Activated CD4-positive, alpha-beta memory T cell treated with anti-CD3 and anti-CD28 coated beads, Interleukin-2, amount 10 ng/mL, durations not matched to agents 7 days and 5 days (primary cell): Measurements from ENCODE around the gene ADAMTSL3. TPM values are rescaled to one million over a fixed set of nuclear protein-coding genes. Genes with fewer than 3 reads are reported as not detected.
"Not testable (repeated sequence)": the region's sequence is repeated elsewhere in the genome, so short reads cannot be mapped to it uniquely, and the experiment has no call there.

ENCODE experiments used
- CTCF ChIA-PET: fragments of 350-600 bp; sonication (Branson Sonifier 250); formaldehyde crosslinking; loops from one replicate; lab custom pipeline; 2021; ENCODE audit warnings: antibody characterized with exemption, inconsistent platforms; lab: Charles Lee
- POLR2A ChIA-PET: fragments of 350-600 bp; sonication (Branson Sonifier 250); formaldehyde crosslinking; loops from one replicate; lab custom pipeline; 2021; ENCODE audit warnings: antibody characterized with exemption; lab: Charles Lee
- DNase-seq: peaks from one replicate; pipeline ENCODE4 v3.0.0-alpha.2; 2020
- H3K27ac Mint-ChIP-seq: one replicate; pipeline ENCODE4 v1.8.0; 2021; ENCODE audit warnings: mild to moderate bottlenecking, mixed read lengths
- H3K27me3 Mint-ChIP-seq: one replicate; pipeline ENCODE4 v1.8.0; 2021; ENCODE audit warnings: mixed read lengths
- H3K36me3 Mint-ChIP-seq: one replicate; pipeline ENCODE4 v1.8.0; 2021; ENCODE audit warnings: low read depth, mixed read lengths
- H3K4me1 Mint-ChIP-seq: one replicate; pipeline ENCODE4 v1.8.0; 2021; ENCODE audit warnings: mixed read lengths
- H3K4me3 Mint-ChIP-seq: one replicate; pipeline ENCODE4 v1.8.0; 2021; ENCODE audit warnings: mild to moderate bottlenecking, mixed read lengths
- H3K9me3 Mint-ChIP-seq: one replicate; pipeline ENCODE4 v1.8.0; 2021; ENCODE audit warnings: mixed read lengths
- total RNA-seq, 2 experiments: library from RNA; stranded (reverse); gene quantifications; one replicate each; pipeline ENCODE4 v1.2.3, GENCODE V29; 2021

The ADAMTSL3 gene
- total RNA-seq, 2 experiments from 2014 or later, result not detected

- POLR2A ChIA-PET, result no interaction called here
- CTCF ChIA-PET, result no interaction called here
- H3K36me3 Mint-ChIP-seq, result no peaks in the 10 kb centered on the region
- H3K9me3 Mint-ChIP-seq, result peaks cover 3% of the 10 kb centered on the region
- H3K27ac Mint-ChIP-seq, result no peak overlapping the region
- no peak for DNase-seq
- H3K4me1 Mint-ChIP-seq, result no peaks in the 10 kb centered on the region
- no peak overlapping the region for H3K4me3 Mint-ChIP-seq
- H3K27me3 Mint-ChIP-seq, result no peaks in the 10 kb centered on the region
Observed at GRCh38 chr15:83698294-83698693, 44.4 kb downstream of the ADAMTSL3 start.

GRCh38 chr15:83699028-83699427 lies 45.1 kb downstream of the ADAMTSL3 start:
- Mint-ChIP-seq H3K4me1 (no peaks in the 10 kb centered on the region), H3K27me3 (no peaks in the 10 kb centered on the region), H3K27ac (no peak overlapping the region), H3K4me3 (no peak overlapping the region), H3K9me3 (peaks cover 3% of the 10 kb centered on the region), H3K36me3 (no peaks in the 10 kb centered on the region)
- no peak for DNase-seq
- ChIA-PET CTCF (no interaction called here), POLR2A (no interaction called here)

- CTCF ChIA-PET, result no interaction called here
Observed at GRCh38 chr15:83700082-83700481, 46.2 kb downstream of the ADAMTSL3 start.

GRCh38 chr15:83702314-83702713 lies 48.4 kb downstream of the ADAMTSL3 start:
- H3K27ac Mint-ChIP-seq, H3K4me1 Mint-ChIP-seq, H3K36me3 Mint-ChIP-seq, H3K4me3 Mint-ChIP-seq, H3K27me3 Mint-ChIP-seq, H3K9me3 Mint-ChIP-seq, CTCF ChIA-PET, DNase-seq, POLR2A ChIA-PET: not testable (repeated sequence)

More at GRCh38 chr15:83700082-83700481, 46.2 kb downstream of the ADAMTSL3 start:
- Mint-ChIP-seq H3K27ac (no peak overlapping the region), H3K27me3 (no peaks in the 10 kb centered on the region), H3K4me3 (no peak overlapping the region), H3K4me1 (no peaks in the 10 kb centered on the region), H3K36me3 (no peaks in the 10 kb centered on the region), H3K9me3 (no peaks in the 10 kb centered on the region)
- POLR2A ChIA-PET, result no interaction called here
- no peak for DNase-seq

GRCh38 chr15:83708328-83708727 lies 54.4 kb downstream of the ADAMTSL3 start:
- Mint-ChIP-seq H3K27ac (no peak overlapping the region), H3K9me3 (no peaks in the 10 kb centered on the region), H3K4me3 (no peak overlapping the region), H3K27me3 (no peaks in the 10 kb centered on the region), H3K4me1 (no peaks in the 10 kb centered on the region), H3K36me3 (no peaks in the 10 kb centered on the region)
- ChIA-PET POLR2A (no interaction called here), CTCF (no interaction called here)
- DNase-seq, result no peak

- H3K4me1 Mint-ChIP-seq, result no peaks in the 10 kb centered on the region
- H3K36me3 Mint-ChIP-seq, result no peaks in the 10 kb centered on the region
- no peaks in the 10 kb centered on the region for H3K9me3 Mint-ChIP-seq
- H3K27ac Mint-ChIP-seq, result no peak overlapping the region
- no peak for DNase-seq
- H3K4me3 Mint-ChIP-seq, result no peak overlapping the region
- POLR2A ChIA-PET, result no interaction called here
- H3K27me3 Mint-ChIP-seq, result no peaks in the 10 kb centered on the region
- CTCF ChIA-PET, result no interaction called here
Observed at GRCh38 chr15:83709241-83709640, 55.3 kb downstream of the ADAMTSL3 start.

GRCh38 chr15:83709811-83710210 lies 55.9 kb downstream of the ADAMTSL3 start:
- no peaks in the 10 kb centered on the region for H3K27me3 Mint-ChIP-seq
- DNase-seq, result no peak
- CTCF ChIA-PET, result no interaction called here
- no peaks in the 10 kb centered on the region for H3K36me3 Mint-ChIP-seq
- no peaks in the 10 kb centered on the region for H3K9me3 Mint-ChIP-seq
- H3K4me3 Mint-ChIP-seq, result no peak overlapping the region
- POLR2A ChIA-PET, result no interaction called here
- H3K27ac Mint-ChIP-seq, result no peak overlapping the region
- no peaks in the 10 kb centered on the region for H3K4me1 Mint-ChIP-seq

GRCh38 chr15:83710452-83710851 lies 56.5 kb downstream of the ADAMTSL3 start:
- Mint-ChIP-seq H3K4me3 (no peak overlapping the region), H3K36me3 (no peaks in the 10 kb centered on the region), H3K27ac (no peak overlapping the region), H3K27me3 (no peaks in the 10 kb centered on the region), H3K9me3 (no peaks in the 10 kb centered on the region), H3K4me1 (no peaks in the 10 kb centered on the region)
- no peak for DNase-seq
- CTCF ChIA-PET, result no interaction called here
- POLR2A ChIA-PET, result no interaction called here

- Mint-ChIP-seq H3K27me3 (no peaks in the 10 kb centered on the region), H3K4me1 (no peaks in the 10 kb centered on the region), H3K27ac (no peak overlapping the region), H3K9me3 (no peaks in the 10 kb centered on the region), H3K36me3 (no peaks in the 10 kb centered on the region), H3K4me3 (no peak overlapping the region)
- CTCF ChIA-PET, result no interaction called here
- DNase-seq, result no peak
- POLR2A ChIA-PET, result no interaction called here
Observed at GRCh38 chr15:83711236-83711635, 57.3 kb downstream of the ADAMTSL3 start.

- no peak for DNase-seq
- CTCF ChIA-PET, result no interaction called here
- H3K9me3 Mint-ChIP-seq, result no peaks in the 10 kb centered on the region
- H3K4me1 Mint-ChIP-seq, result no peaks in the 10 kb centered on the region
- POLR2A ChIA-PET, result no interaction called here
- H3K27me3 Mint-ChIP-seq, result no peaks in the 10 kb centered on the region
- H3K36me3 Mint-ChIP-seq, result no peaks in the 10 kb centered on the region
- H3K4me3 Mint-ChIP-seq, result no peak overlapping the region
- no peak overlapping the region for H3K27ac Mint-ChIP-seq
Observed at GRCh38 chr15:83713242-83713641, 59.3 kb downstream of the ADAMTSL3 start.

GRCh38 chr15:83714939-83715628 lies 61.2 kb downstream of the ADAMTSL3 start:
- no peak for DNase-seq
- Mint-ChIP-seq H3K27ac (no peak overlapping the region), H3K4me1 (no peaks in the 10 kb centered on the region), H3K27me3 (no peaks in the 10 kb centered on the region), H3K36me3 (no peaks in the 10 kb centered on the region), H3K4me3 (no peak overlapping the region), H3K9me3 (no peaks in the 10 kb centered on the region)
- CTCF ChIA-PET, result interaction anchor here (0.6 kb wide), 2 partner anchors 54 to 208 kb away, joined by 3 read pairs; no protein-coding TSS in a partner anchor
- POLR2A ChIA-PET, result no interaction called here

- no peak for DNase-seq
- POLR2A ChIA-PET, result no interaction called here
- CTCF ChIA-PET, result no interaction called here
- Mint-ChIP-seq H3K4me1 (no peaks in the 10 kb centered on the region), H3K9me3 (no peaks in the 10 kb centered on the region), H3K4me3 (no peak overlapping the region), H3K27me3 (no peaks in the 10 kb centered on the region), H3K27ac (no peak overlapping the region), H3K36me3 (no peaks in the 10 kb centered on the region)
Observed at GRCh38 chr15:83716605-83717004, 62.7 kb downstream of the ADAMTSL3 start.

- CTCF ChIA-PET, result no interaction called here
Observed at GRCh38 chr15:83717010-83717409, 63.1 kb downstream of the ADAMTSL3 start.

GRCh38 chr15:83720468-83720867 lies 66.5 kb downstream of the ADAMTSL3 start:
- CTCF ChIA-PET, result no interaction called here
- no peaks in the 10 kb centered on the region for H3K4me1 Mint-ChIP-seq
- no peaks in the 10 kb centered on the region for H3K27me3 Mint-ChIP-seq
- H3K27ac Mint-ChIP-seq, result no peak overlapping the region
- DNase-seq, result no peak
- H3K4me3 Mint-ChIP-seq, result no peak overlapping the region
- POLR2A ChIA-PET, result no interaction called here
- no peaks in the 10 kb centered on the region for H3K36me3 Mint-ChIP-seq
- H3K9me3 Mint-ChIP-seq, result no peaks in the 10 kb centered on the region

More at GRCh38 chr15:83717010-83717409, 63.1 kb downstream of the ADAMTSL3 start:
- Mint-ChIP-seq H3K27ac (no peak overlapping the region), H3K36me3 (no peaks in the 10 kb centered on the region), H3K4me3 (no peak overlapping the region), H3K4me1 (no peaks in the 10 kb centered on the region), H3K27me3 (no peaks in the 10 kb centered on the region), H3K9me3 (no peaks in the 10 kb centered on the region)
- POLR2A ChIA-PET, result no interaction called here
- no peak for DNase-seq
